ENCODE data around the gene ARHGEF28. TPM values are rescaled to one million over a fixed set of nuclear protein-coding genes. Genes with fewer than 3 reads are reported as not detected.

Gene ARHGEF28
- total and polyA plus RNA-seq, 5 donors = 1.1 to 1.7 (median 1.4) TPM

DNA sequence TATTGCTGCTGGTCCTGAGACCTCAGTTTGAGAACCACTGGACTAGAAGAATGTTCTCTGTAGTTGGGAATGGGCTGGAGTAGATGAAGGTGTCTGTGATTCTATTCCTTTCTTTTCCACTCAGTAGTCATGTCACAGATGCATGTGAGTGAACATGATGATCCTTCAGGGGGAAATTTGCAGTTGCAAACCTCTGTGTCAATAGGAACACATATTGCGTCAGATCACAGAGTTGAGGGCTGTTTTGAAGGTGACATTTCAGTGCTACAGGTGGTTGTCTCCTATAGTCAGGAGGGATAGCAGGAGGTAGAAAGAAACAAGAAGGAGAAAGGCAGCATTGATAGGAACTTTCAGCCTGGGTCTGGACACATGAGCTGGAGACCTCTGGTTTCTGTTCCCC lies 239.3 kb downstream of the ARHGEF28 start:
- no peak for ATAC-seq
- H3K4me3 ChIP-seq (ENCODE audit: low read length) = no peak overlapping the region

DNA sequence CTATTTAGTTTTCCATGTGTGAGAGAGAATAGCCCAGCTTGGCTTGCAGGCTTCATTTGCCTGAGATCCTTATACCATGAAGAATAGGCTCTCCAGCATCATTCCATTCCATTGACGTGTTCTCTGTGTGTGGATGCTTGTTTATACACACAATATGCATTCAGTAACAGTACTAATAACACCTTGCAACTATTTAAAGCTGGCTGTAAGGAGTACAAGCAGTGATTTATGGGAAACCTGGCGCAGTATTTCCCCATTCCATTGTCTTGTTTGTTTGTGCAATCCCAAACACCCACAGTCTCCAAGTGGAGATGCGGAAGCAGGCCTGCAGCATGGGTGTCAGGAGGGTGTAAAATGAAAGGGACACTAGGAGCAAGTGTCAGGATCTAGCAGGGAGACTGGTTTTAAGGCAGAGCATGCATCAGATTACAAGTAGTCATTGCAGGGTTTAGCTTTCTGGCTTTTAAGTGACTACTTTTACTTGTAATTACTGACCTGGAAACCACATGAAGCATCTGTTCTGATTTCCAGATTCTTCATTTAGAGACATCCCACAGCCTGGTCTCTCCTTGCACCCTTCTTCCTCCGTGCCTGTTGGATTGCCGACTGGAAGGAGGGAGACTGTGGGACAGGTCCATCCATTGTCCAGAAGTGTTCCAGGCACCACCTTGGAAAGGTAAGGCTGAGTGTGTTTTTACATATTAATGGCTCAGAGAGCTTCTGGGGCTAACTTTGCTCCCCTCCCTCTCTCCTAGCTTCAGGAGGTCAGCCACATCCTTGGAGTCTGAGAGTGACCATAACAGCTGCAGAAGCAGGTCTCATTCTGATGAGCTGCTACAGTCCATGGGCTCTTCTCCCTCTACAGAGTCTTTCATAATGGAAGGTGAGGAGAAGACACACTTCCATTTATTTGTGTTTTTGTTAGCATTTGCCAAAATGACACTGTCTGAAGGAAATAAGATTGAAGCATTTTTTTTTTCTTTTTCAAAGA lies 241.6 kb downstream of the ARHGEF28 start:
- H3K4me3 ChIP-seq (ENCODE audit: low read length) = no peak overlapping the region
- WGBS = 80% methylated on average over 5 of the region's 5 CpGs
- H3K4me1 ChIP-seq (ENCODE audit: control insufficient read depth, insufficient read depth, low read length) = peaks cover 2% of the 10 kb centered on the region
- ATAC-seq (no peak), DNase-seq (no peak)
- intact Hi-C loops (cut with DNase I) = no loop called here
- no peaks in the 10 kb centered on the region for H3K9me3 ChIP-seq (ENCODE audit: control insufficient read depth, low read length)
- H3K27ac ChIP-seq (ENCODE audit: low read length) = no peak overlapping the region
- no peaks in the 10 kb centered on the region for H3K27me3 ChIP-seq (ENCODE audit: control insufficient read depth, insufficient read depth)

More for the DNA sequence above, 239.3 kb downstream of the ARHGEF28 start:
- DNase-seq = no peak
- Histone ChIP-seq H3K27ac (ENCODE audit: low read length) (no peak overlapping the region), H3K9me3 (ENCODE audit: control insufficient read depth, low read length) (no peaks in the 10 kb centered on the region), H3K27me3 (ENCODE audit: control insufficient read depth, insufficient read depth) (no peaks in the 10 kb centered on the region), H3K4me1 (ENCODE audit: control insufficient read depth, insufficient read depth, low read length) (peaks cover 4% of the 10 kb centered on the region)
- intact Hi-C loops (cut with DNase I) = no loop called here
- WGBS = 92% methylated on average over 1 of the region's 1 CpG

DNA sequence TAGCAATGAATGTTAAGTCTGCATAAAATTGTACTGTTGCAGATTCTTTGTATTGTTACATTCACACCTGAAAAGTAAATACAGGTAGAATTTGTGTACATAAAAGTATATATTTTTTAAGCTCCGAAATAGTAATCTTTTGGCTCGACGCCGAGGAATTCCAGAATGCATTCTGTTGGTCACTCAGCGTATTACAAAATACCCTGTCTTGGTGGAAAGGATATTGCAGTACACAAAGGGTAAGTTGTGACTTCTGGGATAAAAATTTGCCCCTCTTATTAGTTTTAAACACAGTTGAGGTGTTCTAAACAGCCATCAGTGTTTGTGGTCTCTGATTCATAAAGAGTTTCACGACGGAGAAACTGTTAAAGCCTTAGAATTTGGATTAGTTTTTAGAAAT lies 257.6 kb downstream of the ARHGEF28 start:
- intact Hi-C loops (cut with DNase I) = no loop called here
- H3K9me3 ChIP-seq (ENCODE audit: control insufficient read depth, low read length) = no peaks in the 10 kb centered on the region
- no peak for DNase-seq
- ATAC-seq = no peak
- no peak overlapping the region for H3K4me3 ChIP-seq (ENCODE audit: low read length)
- H3K27me3 ChIP-seq (ENCODE audit: control insufficient read depth, insufficient read depth) = no peaks in the 10 kb centered on the region
- H3K27ac ChIP-seq (ENCODE audit: low read length) = no peak overlapping the region
- no peaks in the 10 kb centered on the region for H3K4me1 ChIP-seq (ENCODE audit: control insufficient read depth, insufficient read depth, low read length)
- 86% methylated on average over 7 of the region's 7 CpGs for WGBS

DNA sequence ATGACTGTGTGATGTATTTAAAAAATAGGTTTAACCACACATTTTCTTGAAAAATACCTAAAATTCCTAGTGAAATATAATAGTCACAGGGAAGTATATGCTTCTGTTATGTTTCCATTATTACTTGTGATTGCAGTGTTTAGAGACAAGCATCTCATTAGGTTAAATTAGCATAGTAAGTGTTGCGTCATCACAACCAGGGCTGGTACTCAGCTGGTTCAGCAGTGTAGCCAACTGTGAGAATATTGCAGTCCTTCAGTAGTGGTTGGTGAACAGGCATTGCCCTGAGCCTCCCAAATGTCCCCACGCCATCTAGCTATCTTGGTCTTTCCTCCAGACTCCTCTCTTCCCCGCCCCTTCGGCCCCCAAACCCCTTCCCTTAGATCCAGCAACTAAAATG lies 261.7 kb downstream of the ARHGEF28 start:
- intact Hi-C loops (cut with DNase I) = no loop called here
- Histone ChIP-seq H3K4me3 (ENCODE audit: low read length) (no peak overlapping the region), H3K27ac (ENCODE audit: low read length) (no peak overlapping the region), H3K4me1 (ENCODE audit: control insufficient read depth, insufficient read depth, low read length) (no peaks in the 10 kb centered on the region), H3K9me3 (ENCODE audit: control insufficient read depth, low read length) (no peaks in the 10 kb centered on the region), H3K27me3 (ENCODE audit: control insufficient read depth, insufficient read depth) (no peaks in the 10 kb centered on the region)
- 91% methylated on average over 4 of the region's 4 CpGs for WGBS
- DNase-seq (no peak), ATAC-seq (no peak)

DNA sequence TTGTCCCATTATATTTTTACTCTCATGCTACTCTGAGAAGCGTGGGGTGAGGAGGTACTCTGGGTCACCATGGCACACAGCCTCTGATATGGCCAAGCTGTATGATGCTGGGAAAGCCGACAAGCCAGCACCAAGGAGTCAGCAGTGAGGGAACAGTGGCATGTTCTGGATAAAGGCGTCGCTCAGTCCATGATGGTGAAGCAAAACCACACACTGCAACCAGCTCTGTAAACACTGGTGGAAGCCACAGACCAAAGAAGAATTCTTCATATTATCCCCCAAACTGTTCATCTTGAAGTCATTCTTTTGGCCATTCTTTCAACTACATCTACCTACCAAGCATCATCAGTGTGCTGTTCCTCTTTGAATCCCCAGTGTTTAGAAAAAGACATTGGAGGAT lies 264.6 kb downstream of the ARHGEF28 start:
- intact Hi-C loops (cut with DNase I) = no loop called here
- Histone ChIP-seq H3K9me3 (ENCODE audit: control insufficient read depth, low read length) (no peaks in the 10 kb centered on the region), H3K27ac (ENCODE audit: low read length) (no peak overlapping the region), H3K4me3 (ENCODE audit: low read length) (no peak overlapping the region), H3K4me1 (ENCODE audit: control insufficient read depth, insufficient read depth, low read length) (no peaks in the 10 kb centered on the region), H3K27me3 (ENCODE audit: control insufficient read depth, insufficient read depth) (no peaks in the 10 kb centered on the region)
- 94% methylated on average over 4 of the region's 4 CpGs for WGBS
- ATAC-seq = no peak
- no peak for DNase-seq

DNA sequence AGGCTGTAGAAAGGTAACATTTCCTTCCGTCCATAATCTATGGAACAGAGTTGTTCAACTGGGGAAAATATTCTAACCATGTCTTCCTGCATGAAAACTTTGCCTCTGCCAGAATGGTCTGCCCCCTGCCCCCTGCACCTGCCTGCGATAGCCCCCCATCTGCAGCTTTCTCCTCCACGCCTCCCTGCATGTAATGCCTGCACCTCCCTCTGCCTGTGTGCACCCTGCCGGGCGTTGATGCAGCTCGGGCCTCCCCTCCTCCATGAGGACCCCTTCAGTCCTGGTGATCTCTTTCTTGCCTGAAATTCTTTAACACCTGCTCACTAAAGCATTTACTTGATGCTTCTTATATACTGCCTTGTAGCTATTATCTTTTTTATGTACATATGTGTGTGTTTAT lies 266.2 kb downstream of the ARHGEF28 start:
- H3K9me3 ChIP-seq (ENCODE audit: control insufficient read depth, low read length) = no peaks in the 10 kb centered on the region
- no peaks in the 10 kb centered on the region for H3K27me3 ChIP-seq (ENCODE audit: control insufficient read depth, insufficient read depth)
- no peak overlapping the region for H3K4me3 ChIP-seq (ENCODE audit: low read length)
- 93% methylated on average over 6 of the region's 6 CpGs for WGBS
- intact Hi-C loops (cut with DNase I) = no loop called here
- ATAC-seq (no peak), DNase-seq (no peak)
- no peak overlapping the region for H3K27ac ChIP-seq (ENCODE audit: low read length)
- H3K4me1 ChIP-seq (ENCODE audit: control insufficient read depth, insufficient read depth, low read length) = no peaks in the 10 kb centered on the region

DNA sequence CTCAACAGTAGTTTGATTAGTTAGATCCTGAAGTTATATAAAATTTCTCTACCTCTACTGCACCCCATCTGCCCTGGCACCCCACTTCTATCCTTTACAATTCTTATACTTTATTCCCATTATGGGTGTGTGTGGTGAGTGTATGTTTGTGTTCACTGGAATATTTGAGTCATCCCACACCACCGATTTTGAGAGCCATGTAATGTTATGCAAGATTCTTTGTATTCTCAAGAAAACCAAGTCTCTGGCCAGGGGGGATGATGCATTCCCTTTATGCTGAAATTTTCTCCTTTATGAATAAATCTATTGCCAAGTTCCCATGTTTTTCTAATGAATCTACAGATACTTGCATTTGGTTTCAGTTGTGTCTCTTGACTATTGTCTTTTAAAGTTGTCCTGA lies 266.8 kb downstream of the ARHGEF28 start:
- DNase-seq (no peak), ATAC-seq (no peak)
- Histone ChIP-seq H3K27me3 (ENCODE audit: control insufficient read depth, insufficient read depth) (no peaks in the 10 kb centered on the region), H3K4me3 (ENCODE audit: low read length) (no peak overlapping the region), H3K4me1 (ENCODE audit: control insufficient read depth, insufficient read depth, low read length) (no peaks in the 10 kb centered on the region), H3K27ac (ENCODE audit: low read length) (no peak overlapping the region), H3K9me3 (ENCODE audit: control insufficient read depth, low read length) (no peaks in the 10 kb centered on the region)
- intact Hi-C loops (cut with DNase I) = no loop called here
- 72% methylated on average over 1 of the region's 1 CpG for WGBS

DNA sequence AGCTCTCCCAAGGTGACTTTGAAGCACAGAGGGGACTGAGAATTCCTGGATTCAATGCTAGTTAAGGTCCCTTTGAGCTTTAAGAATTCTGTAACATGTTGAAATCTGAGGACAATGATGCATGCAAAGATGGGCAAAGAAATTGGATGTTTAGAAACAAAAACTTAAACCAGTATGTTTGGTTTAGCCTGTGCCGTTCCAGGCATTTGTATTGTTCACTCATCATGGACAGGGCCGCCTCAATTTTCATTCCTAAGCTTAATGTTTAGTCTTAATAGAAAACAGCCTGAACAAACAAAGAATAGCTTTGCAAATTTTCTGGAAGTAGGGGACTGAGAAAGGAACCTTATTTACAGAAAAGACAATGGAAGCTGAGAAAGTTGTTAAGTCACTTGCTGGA lies 267.8 kb downstream of the ARHGEF28 start:
- Histone ChIP-seq H3K4me3 (ENCODE audit: low read length) (no peak overlapping the region), H3K27ac (ENCODE audit: low read length) (no peak overlapping the region), H3K4me1 (ENCODE audit: control insufficient read depth, insufficient read depth, low read length) (no peaks in the 10 kb centered on the region), H3K27me3 (ENCODE audit: control insufficient read depth, insufficient read depth) (no peaks in the 10 kb centered on the region), H3K9me3 (ENCODE audit: control insufficient read depth, low read length) (no peaks in the 10 kb centered on the region)
- DNase-seq (no peak), ATAC-seq (no peak)
- 96% methylated on average over 2 of the region's 2 CpGs for WGBS
- intact Hi-C loops (cut with DNase I) = no loop called here

DNA sequence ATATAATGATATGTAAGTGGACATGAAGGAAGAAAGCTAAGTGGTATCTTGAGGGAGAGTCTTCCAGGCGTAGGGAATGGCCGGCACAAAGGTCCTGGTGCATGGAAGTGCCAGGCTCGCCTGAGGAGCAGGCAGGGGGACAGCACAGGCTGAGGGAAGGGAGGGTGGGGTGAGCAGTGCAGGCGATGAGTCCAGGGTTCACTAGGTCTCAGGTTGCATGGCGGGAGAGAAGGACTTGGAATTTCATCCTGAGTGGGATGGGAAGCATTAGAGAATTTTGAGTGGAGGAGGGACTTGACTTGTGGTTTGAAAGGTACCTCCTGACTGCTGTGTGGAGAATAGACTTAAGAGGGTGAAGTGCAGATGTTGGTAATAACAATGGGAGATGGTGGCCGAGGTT lies 268.9 kb downstream of the ARHGEF28 start:
- WGBS = 94% methylated on average over 6 of the region's 6 CpGs
- H3K27ac ChIP-seq (ENCODE audit: low read length) = no peak overlapping the region
- no peaks in the 10 kb centered on the region for H3K9me3 ChIP-seq (ENCODE audit: control insufficient read depth, low read length)
- intact Hi-C loops (cut with DNase I) = no loop called here
- no peaks in the 10 kb centered on the region for H3K27me3 ChIP-seq (ENCODE audit: control insufficient read depth, insufficient read depth)
- DNase-seq = no peak
- H3K4me1 ChIP-seq (ENCODE audit: control insufficient read depth, insufficient read depth, low read length) = no peaks in the 10 kb centered on the region
- no peak for ATAC-seq
- H3K4me3 ChIP-seq (ENCODE audit: low read length) = no peak overlapping the region

DNA sequence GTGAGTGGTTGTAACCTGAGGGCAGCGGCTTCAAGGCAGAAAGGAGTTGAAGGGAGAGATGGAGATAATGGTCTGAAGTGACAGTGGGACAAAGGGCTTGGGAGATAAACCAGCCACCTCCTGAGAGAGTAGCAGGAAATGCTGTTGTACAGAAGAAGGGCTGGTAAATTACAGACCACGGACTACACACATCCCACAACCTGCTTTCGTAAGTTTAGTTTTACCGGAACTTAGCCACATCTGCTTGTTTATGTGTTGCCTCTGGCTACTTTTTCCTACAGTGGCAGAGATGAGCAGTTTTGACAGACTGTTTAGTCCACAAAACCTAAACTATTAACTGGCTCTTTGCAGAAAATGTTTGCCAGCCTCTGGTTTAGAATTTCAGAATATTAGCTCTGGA lies 269.5 kb downstream of the ARHGEF28 start:
- WGBS = 85% methylated on average over 4 of the region's 4 CpGs
- no peak for ATAC-seq

DNA sequence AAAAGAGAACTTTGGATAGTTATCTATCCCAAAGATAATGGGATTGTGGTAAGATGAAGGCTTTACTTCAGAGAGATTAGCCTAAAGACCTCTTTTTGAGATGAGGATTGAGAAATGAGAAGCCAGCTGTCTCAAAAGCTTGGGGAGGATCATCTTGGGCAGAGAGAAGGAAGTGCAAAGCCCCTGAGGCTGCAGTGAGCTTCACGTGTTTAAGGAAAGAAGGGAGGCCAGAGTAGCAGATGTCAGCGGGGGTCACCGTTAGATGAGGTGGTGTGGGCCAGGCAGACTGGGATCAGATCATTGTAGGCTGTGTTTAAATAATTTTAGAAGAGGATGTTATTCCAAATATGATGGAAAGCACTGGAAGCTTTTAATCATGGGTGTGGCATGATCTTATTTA lies 270.1 kb downstream of the ARHGEF28 start:
- Histone ChIP-seq H3K27me3 (ENCODE audit: control insufficient read depth, insufficient read depth) (no peaks in the 10 kb centered on the region), H3K9me3 (ENCODE audit: control insufficient read depth, low read length) (no peaks in the 10 kb centered on the region), H3K4me3 (ENCODE audit: low read length) (no peak overlapping the region), H3K4me1 (ENCODE audit: control insufficient read depth, insufficient read depth, low read length) (no peaks in the 10 kb centered on the region), H3K27ac (ENCODE audit: low read length) (no peak overlapping the region)
- no peak for DNase-seq
- intact Hi-C loops (cut with DNase I) = no loop called here
- no peak for ATAC-seq
- 58% methylated on average over 3 of the region's 3 CpGs for WGBS

More for the DNA sequence above, 269.5 kb downstream of the ARHGEF28 start:
- H3K27me3 ChIP-seq (ENCODE audit: control insufficient read depth, insufficient read depth) = no peaks in the 10 kb centered on the region
- DNase-seq = no peak
- intact Hi-C loops (cut with DNase I) = no loop called here
- H3K4me3 ChIP-seq (ENCODE audit: low read length) = no peak overlapping the region
- no peaks in the 10 kb centered on the region for H3K4me1 ChIP-seq (ENCODE audit: control insufficient read depth, insufficient read depth, low read length)
- H3K27ac ChIP-seq (ENCODE audit: low read length) = no peak overlapping the region
- no peaks in the 10 kb centered on the region for H3K9me3 ChIP-seq (ENCODE audit: control insufficient read depth, low read length)

All from right cardiac atrium (tissue), 5 donors.